Brain pericyte (primary cell): ENCODE measurements around the gene GNAI1.

ENCODE experiments used
- DNase-seq: peaks from one replicate; pipeline ENCODE4 v3.0.0-alpha.2; 2012; ENCODE audit warnings: low read depth, low spot score

Gene GNAI1

GRCh38 chr7:80253237-80253636 is 118.6 kb downstream of the GNAI1 start:
- no peak for DNase-seq

GRCh38 chr7:80253653-80254052 is 119.0 kb downstream of the GNAI1 start:
- no peak for DNase-seq

DNA sequence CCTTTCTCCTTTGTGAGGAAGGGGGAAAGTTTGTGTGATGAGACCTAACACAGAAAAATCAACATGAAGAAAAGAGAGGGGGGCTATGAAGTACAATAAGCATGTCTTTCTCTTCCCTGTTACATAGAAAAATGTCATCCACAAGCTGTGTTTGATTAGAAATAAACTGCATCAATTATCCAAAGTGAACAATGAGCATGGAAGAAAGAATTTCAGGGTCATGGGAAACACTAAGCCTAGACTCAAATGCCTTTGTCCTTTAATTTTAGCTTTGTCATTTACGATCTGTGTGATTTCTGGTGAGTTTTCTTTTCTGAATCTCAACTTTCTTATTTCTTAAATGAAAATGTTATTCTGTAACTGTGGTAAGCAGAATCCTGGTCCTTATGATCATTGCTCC is 121.0 kb downstream of the GNAI1 start:
- DNase-seq, result no peak

- DNase-seq, result no peak
Observed at GRCh38 chr7:80257756-80258155, 123.1 kb downstream of the GNAI1 start.

GRCh38 chr7:80260606-80261005 is 126.0 kb downstream of the GNAI1 start:
- DNase-seq, result no peak

- no peak for DNase-seq
Observed at GRCh38 chr7:80263333-80263732, 128.7 kb downstream of the GNAI1 start.

DNA sequence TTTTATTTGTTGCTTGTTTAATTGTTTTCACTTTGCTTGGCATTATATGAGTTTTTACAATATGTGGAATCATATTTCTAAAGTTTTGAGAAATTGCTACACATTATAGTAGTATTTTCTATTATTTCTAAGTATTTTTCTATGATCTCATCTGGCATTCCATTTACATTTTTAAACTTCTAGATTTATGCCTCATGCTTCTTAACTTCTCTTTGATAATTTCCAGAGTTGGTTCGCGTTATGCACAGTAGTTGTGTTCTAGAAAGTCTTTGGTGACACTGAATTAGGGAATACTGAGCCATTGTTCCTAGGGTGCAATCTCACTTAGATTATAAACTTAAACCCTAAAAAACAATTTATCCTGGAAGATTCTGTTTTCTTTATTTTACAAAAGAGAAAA is 129.2 kb downstream of the GNAI1 start:
- DNase-seq, result no peak

DNA sequence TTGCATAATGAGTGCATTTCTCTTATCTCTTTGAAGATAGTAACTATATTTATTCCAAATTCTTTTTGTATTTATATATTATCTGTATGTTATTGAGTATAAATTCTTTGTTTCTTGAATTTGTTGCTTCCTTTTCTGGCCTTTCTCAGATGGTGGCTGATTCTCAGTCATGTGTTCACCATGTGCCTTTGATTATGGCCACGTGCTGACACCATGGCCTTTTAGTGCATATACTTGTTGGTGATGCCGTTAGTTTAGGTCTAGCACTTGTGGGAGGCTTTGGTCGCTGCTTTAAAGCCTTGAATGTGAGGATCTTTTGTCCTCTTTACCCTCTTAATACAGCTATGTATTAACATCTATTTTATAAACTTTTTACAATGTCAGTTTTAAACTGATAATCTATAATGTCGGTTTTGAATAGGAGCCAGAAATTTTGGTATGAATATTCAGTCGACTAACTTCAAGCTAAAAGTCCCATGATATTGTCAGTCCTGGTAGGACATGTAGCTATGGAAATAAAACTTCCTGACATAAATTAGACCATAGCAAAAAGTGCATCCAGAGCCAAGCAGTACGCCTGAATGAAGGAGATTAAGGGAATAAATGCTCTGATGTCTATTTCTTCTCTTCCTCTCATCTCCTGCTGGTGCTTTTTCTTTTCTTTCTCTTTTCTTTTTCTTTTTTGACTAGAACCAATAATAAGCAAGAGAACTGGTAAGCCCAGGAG is 130.3 kb downstream of the GNAI1 start:
- no peak for DNase-seq

DNA sequence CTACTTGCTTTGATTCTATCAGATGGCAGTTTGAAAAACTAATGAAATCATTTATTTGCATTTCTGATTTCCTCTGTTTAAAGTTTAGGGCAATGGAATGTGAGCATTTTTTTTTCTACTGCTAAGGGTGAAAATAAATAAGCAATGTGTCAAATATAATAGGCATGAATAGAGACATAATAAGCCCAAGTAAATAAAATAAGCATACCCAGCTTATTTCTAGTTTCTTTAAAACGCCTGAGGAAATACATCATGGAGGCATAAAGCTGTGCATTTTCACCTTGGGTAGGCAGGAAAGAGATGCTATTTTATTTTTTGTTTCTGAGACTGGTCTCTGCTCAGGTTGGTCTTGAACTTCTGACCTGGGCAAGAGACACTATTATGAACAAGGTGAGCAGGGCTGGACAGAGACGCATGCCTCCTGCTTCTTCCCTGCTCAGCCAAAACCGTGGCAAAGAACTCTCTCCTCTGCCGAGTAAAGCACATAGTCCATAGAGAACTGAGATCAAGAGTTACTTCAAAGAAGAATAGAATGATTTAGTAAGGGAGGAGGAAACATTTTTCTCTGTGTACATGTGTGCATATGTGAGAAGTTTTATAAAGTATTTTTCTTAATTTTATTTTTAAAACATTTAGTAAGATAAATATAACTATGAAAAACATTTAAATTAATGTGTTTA is 138.1 kb downstream of the GNAI1 start:
- no peak for DNase-seq

DNA sequence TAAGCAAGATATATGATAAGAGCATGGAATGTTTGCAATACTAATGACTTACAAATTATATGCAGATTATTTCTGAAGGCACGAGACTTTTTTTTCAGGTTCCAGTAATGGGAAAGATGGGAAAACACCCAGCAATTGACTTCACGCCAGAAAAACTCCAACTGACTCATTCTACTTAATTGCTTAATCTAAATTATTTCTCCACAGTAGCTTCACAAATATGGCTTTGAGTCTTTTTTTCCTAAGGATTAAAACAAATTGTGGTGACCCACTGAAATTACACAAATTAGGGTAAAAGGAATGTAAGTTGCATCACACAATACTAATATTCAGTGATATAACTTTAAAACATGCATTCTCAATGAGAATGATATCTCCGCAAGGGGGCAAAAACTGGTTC is 138.7 kb downstream of the GNAI1 start:
- no peak for DNase-seq

DNA sequence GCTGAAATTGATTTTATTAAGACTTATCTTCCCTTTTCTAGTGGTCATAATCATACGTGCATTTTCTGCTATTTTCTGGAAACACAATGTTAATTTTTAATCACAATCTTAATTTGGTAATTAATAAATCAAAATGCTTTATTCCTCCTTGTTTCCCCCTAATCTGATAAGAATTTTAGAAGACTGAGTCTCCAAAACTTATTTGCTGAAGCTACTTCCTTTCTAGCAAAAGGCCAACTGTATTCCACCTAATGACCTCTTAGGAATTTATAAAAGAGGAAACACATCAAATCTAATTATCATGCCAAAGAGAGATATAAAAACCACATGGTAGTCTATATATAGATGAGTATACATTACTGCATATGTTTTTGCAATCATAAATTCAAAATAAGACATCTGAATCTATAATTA is 140.6 kb downstream of the GNAI1 start:
- no peak for DNase-seq
